Mucosa of rectum (tissue), 2 donors: ENCODE measurements around the gene GPA33.
"Not testable (repeated sequence)": the region's sequence is repeated elsewhere in the genome, so short reads cannot be mapped to it uniquely, and the experiment has no call there.

Experiments
- H3K27ac ChIP-seq, 2 donors: one replicate each; pipeline ENCODE4 v1.7.0; 2013; ENCODE audit warnings: inconsistent platforms in 2 of 2, low read depth in 2 of 2, low read length in 2 of 2
- H3K27me3 ChIP-seq, 2 donors: one replicate each; pipeline ENCODE4 v1.7.0; 2013; ENCODE audit warnings: low read length in 2 of 2; ENCODE audit not compliant: control insufficient read depth in 2 of 2, insufficient read depth in 2 of 2
- H3K36me3 ChIP-seq, 2 donors: one replicate each; pipeline ENCODE4 v1.7.0; 2013; ENCODE audit warnings: low read length in 2 of 2; ENCODE audit not compliant: control insufficient read depth in 2 of 2, insufficient read depth in 2 of 2
- H3K4me1 ChIP-seq, 2 donors: one replicate each; pipeline ENCODE4 v1.7.0; 2013; ENCODE audit warnings: low read length in 2 of 2, mild to moderate bottlenecking in 1 of 2; ENCODE audit not compliant: control insufficient read depth in 2 of 2, insufficient read depth in 2 of 2
- H3K4me3 ChIP-seq, 2 donors: one replicate each; pipeline ENCODE4 v1.7.0; 2013; ENCODE audit warnings: low read length in 2 of 2
- H3K9ac ChIP-seq, 2 donors: one replicate each; pipeline ENCODE4 v1.7.0; 2013; ENCODE audit warnings: low read length in 2 of 2, low read depth in 1 of 2, mild to moderate bottlenecking in 1 of 2
- H3K9me3 ChIP-seq, 2 donors: one replicate each; pipeline ENCODE4 v1.7.0; 2013; ENCODE audit warnings: low read length in 2 of 2; ENCODE audit not compliant: control insufficient read depth in 2 of 2
- donor health status: healthy.
- donor health status: Normal muscosa, but diverticular disease.

The GPA33 gene

GRCh38 chr1:167043752-167044488 lies 46.3 kb downstream of the GPA33 start:
- Histone ChIP-seq H3K36me3 (no peaks in the 10 kb centered on the region), H3K9ac (peak overlapping the region; percentile 23 to 47), H3K9me3 (no peaks in the 10 kb centered on the region), H3K4me1 (peaks cover 0 to 9% of the 10 kb centered on the region in 2 donors), H3K27ac (peak overlapping the region; percentile 54 to 64), H3K27me3 (no peaks in the 10 kb centered on the region), H3K4me3 (peak overlapping the region; percentile 53 to 71)

- Histone ChIP-seq H3K27ac (no peak overlapping the region), H3K4me3 (no peak overlapping the region), H3K9ac (no peak overlapping the region), H3K27me3 (no peaks in the 10 kb centered on the region), H3K36me3 (no peaks in the 10 kb centered on the region), H3K4me1 (no peaks in the 10 kb centered on the region), H3K9me3 (no peaks in the 10 kb centered on the region)
Measured at GRCh38 chr1:167033646-167034045, 56.5 kb downstream of the GPA33 start.

DNA sequence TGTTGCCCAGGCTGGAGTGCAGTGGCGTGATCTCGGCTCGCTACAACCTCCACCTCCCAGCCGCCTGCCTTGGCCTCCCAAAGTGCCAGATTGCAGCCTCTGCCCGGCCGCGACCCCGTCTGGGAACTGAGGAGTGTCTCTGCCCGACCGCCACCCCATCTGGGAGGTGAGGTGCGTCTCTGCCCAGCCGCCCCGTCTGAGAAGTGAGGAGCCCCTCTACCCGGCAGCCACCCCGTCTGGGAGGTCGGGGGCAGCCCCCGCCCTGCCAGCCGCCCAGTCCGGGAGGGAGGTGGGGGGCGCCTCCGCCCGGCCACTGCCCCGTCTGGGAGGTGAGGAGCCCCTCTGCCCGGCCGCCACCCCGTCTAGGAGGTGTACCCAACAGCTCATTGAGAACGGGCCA lies 60.6 kb downstream of the GPA33 start:
- H3K27me3 ChIP-seq, H3K9me3 ChIP-seq, H3K4me3 ChIP-seq, H3K27ac ChIP-seq, H3K9ac ChIP-seq, H3K4me1 ChIP-seq, H3K36me3 ChIP-seq: not testable (repeated sequence)

DNA sequence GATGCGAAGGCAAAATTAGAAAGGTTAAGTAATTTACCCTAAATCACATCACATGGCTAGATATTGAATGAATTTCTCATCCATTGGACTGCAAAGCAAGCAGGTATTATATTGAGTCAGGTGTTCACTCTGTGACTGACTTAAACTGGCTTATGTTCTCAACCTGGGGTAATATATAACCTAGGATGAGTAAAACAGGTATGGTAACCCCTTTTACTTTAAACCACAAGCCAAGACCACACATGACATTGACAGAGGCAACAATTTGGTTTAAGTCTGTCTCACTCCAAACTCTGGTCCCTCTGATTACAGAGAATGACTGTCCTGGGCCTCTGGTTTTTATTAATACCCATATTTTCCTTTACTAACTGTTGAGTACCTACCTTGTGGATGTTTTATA lies 67.8 kb downstream of the GPA33 start:
- Histone ChIP-seq H3K4me1 (no peaks in the 10 kb centered on the region), H3K4me3 (no peak overlapping the region), H3K36me3 (no peaks in the 10 kb centered on the region), H3K9me3 (no peaks in the 10 kb centered on the region), H3K27me3 (no peaks in the 10 kb centered on the region), H3K9ac (no peak overlapping the region), H3K27ac (no peak overlapping the region)

GRCh38 chr1:167016100-167016750 lies 74.0 kb downstream of the GPA33 start:
- H3K4me3 ChIP-seq = no peak overlapping the region
- no peaks in the 10 kb centered on the region for H3K9me3 ChIP-seq
- no peaks in the 10 kb centered on the region for H3K36me3 ChIP-seq
- H3K4me1 ChIP-seq = no peaks in the 10 kb centered on the region
- H3K27me3 ChIP-seq = peaks cover 0 to 2% of the 10 kb centered on the region in 2 donors
- no peak overlapping the region for H3K27ac ChIP-seq
- no peak overlapping the region for H3K9ac ChIP-seq

GRCh38 chr1:167013108-167013929 lies 76.9 kb downstream of the GPA33 start:
- Histone ChIP-seq H3K27me3 (peaks cover 0 to 2% of the 10 kb centered on the region in 2 donors), H3K4me1 (no peaks in the 10 kb centered on the region), H3K9me3 (no peaks in the 10 kb centered on the region), H3K36me3 (no peaks in the 10 kb centered on the region), H3K4me3 (no peak overlapping the region), H3K27ac (no peak overlapping the region), H3K9ac (no peak overlapping the region)

- Histone ChIP-seq H3K9ac (no peak overlapping the region), H3K27me3 (peaks cover 0 to 2% of the 10 kb centered on the region in 2 donors), H3K36me3 (no peaks in the 10 kb centered on the region), H3K27ac (no peak overlapping the region), H3K9me3 (no peaks in the 10 kb centered on the region), H3K4me3 (no peak overlapping the region), H3K4me1 (no peaks in the 10 kb centered on the region)
Measured at GRCh38 chr1:167012570-167012969, 77.6 kb downstream of the GPA33 start.

DNA sequence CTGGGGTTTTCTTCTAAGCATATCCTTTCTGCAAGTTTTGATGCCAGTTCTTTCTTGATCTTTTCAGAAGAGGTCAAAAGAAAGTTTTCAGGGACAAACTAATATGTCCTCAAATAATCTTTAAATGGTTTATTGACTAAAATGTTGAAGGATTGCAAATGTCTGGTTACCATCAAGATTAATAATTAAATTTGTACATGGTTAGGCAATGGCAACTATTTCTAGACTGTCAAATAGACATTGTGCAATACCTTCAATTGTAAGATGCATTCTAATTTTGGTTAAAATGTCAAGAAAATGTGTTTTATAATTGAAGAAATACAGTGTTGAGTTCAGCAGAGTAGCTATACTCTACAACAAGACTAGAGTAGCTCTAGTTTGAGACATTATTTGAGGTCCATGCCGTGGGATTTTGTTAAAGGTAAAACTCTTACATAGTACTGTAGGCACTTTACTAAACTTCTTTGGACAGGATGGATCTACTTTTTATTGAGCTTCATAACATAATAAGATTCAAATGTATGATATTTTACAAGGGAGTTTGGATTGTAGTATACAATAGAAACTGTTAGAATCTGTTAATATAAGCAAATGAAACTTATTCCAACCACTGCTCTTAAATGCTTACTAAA lies 78.5 kb downstream of the GPA33 start:
- H3K9ac ChIP-seq = no peak overlapping the region
- no peak overlapping the region for H3K4me3 ChIP-seq
- H3K27me3 ChIP-seq = peaks cover 0 to 2% of the 10 kb centered on the region in 2 donors
- H3K4me1 ChIP-seq = no peaks in the 10 kb centered on the region
- H3K9me3 ChIP-seq = no peaks in the 10 kb centered on the region
- no peaks in the 10 kb centered on the region for H3K36me3 ChIP-seq
- no peak overlapping the region for H3K27ac ChIP-seq

DNA sequence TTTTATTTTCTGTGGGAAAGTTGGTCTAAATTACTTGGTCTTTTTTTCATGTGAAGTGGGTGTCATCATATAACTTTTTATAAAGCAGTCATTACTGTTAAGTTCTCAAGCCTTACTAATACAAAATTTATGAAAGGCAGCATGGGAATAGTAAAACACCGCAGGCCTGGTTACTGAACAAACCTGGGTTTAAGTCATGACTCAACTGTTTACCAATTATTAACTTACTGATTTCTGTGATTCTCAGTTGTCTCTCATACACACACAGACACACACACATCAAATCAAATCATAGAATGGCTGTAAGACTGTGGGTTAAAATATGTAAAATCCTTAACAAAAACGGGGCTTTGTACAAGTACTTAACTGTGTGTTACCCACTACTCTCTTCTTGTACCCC lies 86.5 kb downstream of the GPA33 start:
- Histone ChIP-seq H3K9me3 (no peaks in the 10 kb centered on the region), H3K4me1 (no peaks in the 10 kb centered on the region), H3K4me3 (no peak overlapping the region), H3K9ac (no peak overlapping the region), H3K36me3 (no peaks in the 10 kb centered on the region), H3K27me3 (no peaks in the 10 kb centered on the region), H3K27ac (no peak overlapping the region)
